GM21390 (cell line): ENCODE measurements around the gene DHX34.
"Not testable (repeated sequence)": the region's sequence is repeated elsewhere in the genome, so short reads cannot be mapped to it uniquely, and the experiment has no call there.

Experiments used
- ATAC-seq: cut with Tn5 transposase; IDR thresholded peaks from one replicate; pipeline ENCODE4 v1.9.1; 2021; ENCODE audit not compliant: unreplicated experiment

DHX34 gene

DNA sequence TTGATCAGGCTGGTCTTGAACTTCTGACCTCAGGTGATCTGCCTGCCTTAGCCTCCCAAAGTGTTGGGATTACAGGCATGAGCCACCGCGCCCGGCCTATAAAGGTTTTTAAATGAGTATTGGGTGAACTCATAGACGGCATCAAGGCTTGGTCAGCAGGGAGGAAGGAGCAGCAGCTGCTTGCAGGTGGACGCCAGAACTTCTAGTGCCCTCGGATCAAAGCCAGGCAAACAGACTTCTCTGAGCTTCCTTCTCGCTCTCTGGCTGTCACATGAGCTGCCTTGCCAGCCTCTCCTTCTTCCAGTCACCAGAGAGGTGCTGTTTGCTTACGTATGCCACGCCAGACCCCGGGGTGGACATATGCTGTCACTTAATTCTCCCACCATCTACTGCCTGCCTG lies 16.3 kb downstream of the DHX34 start:
- ATAC-seq: not testable (repeated sequence)

GRCh38 chr19:47370045-47370611 lies 21.0 kb downstream of the DHX34 start:
- no peak for ATAC-seq

DNA sequence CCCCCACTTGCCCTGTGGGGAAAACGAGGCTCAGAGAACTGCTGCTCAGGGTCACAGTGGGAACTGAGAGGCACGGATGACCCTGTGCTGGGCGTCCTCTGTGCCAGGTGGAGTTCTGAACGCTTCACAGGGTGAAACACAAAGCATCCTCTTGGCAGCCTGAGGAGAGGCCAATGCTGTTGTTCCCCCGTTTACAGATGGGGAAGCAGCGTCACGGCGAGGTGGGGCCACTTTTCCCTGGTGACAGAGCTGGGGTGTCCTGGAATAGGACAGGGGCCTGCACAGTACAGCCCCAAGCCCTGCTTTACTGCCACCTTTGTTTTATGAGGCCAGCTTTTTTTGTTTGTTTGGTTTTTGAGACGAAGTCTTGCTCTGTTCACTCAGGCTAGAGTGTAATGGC lies 22.1 kb downstream of the DHX34 start:
- ATAC-seq: no peak

DNA sequence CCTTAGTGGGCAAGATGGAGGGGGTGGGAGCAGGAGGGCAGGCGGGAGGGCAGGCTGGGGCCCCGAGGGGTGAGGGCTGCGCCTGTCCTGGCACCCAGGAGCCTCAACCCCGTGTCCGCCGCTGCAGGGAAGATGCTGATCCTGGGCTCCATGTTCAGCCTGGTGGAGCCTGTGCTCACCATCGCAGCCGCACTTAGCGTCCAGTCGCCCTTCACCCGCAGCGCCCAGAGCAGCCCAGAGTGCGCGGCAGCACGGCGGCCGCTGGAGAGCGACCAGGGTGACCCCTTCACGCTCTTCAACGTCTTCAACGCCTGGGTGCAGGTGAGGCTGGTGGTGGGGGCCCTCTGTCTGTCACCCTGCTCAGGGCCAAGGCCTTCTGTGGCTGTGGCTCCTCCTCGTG lies 23.5 kb downstream of the DHX34 start:
- ATAC-seq: no peak

DNA sequence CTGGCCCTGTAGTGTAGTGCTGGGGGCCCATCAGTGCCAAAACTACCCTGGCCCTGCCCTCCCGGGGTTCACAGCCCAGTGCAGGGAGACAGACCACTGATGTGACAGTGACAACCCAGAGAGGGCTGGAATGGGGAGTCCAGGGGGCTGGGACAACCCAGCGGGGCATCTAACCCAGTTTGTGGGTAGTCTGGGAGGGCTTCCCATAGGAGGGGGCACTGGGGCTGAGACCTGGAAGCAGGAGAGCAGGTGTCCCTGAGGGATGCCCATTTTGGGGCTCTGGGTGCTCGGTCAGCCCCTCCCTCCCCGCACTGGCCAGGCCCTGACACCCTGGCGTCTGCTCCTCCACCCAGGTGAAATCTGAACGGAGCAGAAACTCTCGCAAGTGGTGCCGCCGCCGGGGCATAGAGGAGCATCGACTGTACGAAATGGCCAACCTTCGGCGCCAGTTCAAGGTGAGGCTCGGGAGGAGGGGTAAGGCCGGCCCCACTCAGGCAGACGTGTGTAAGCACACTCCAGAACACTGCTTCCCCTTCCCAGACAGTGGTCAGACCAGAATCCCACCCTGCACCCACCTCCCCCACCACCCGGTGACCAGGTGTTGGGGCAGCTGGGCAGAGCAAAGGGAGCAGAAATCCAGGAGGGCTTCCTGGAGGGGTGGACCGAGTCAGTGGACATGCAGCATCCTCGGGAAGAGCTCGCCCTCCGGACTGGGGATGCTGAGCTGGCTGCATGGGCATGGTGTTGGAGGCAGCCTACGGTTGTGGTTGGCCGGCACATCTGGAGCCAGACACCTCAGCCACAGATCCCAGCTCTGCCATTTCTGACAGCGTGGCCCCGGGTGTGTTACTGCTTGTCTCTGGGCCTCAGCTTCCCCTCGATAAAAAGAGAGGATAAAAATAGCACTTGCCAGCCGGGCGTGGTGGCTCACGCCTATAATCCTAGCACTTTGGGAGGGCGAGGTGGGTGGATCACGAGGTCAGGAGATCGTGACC lies 24.4 kb downstream of the DHX34 start:
- ATAC-seq: no peak

DNA sequence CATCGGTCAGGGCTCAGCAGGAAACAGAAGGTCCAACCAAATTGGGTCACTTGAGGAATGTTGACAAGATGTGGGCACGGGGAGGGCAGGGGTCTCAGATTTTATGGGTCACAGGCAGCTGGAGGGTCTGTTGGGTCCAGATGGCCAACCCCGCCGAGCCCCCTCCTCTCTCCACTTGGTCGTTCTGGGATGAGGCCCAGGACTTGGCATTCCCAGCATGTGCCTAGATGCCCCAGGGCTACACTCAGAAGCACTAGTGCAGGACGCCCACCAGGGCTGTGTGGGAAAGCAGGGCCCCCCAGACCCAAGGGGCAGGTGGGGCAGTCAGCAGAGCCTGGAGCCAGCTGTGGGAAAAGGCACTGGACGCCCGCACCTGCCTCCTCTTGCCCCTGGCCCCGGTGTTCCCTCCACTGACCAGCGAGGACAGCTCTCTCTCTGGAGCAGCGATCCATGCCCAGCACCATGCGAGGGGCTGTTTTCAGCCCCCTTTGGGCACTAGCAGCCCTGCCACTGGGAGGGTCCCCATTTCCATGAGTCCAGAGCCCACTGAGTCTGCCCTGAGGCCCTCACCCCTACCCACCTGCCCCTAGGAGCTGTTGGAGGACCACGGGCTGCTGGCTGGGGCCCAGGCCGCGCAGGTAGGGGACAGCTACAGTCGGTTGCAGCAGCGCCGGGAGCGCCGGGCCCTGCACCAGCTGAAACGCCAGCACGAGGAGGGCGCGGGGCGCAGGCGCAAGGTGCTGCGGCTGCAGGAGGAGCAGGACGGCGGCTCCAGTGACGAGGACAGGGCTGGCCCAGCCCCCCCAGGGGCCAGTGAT lies 26.0 kb downstream of the DHX34 start:
- ATAC-seq: no peak

DNA sequence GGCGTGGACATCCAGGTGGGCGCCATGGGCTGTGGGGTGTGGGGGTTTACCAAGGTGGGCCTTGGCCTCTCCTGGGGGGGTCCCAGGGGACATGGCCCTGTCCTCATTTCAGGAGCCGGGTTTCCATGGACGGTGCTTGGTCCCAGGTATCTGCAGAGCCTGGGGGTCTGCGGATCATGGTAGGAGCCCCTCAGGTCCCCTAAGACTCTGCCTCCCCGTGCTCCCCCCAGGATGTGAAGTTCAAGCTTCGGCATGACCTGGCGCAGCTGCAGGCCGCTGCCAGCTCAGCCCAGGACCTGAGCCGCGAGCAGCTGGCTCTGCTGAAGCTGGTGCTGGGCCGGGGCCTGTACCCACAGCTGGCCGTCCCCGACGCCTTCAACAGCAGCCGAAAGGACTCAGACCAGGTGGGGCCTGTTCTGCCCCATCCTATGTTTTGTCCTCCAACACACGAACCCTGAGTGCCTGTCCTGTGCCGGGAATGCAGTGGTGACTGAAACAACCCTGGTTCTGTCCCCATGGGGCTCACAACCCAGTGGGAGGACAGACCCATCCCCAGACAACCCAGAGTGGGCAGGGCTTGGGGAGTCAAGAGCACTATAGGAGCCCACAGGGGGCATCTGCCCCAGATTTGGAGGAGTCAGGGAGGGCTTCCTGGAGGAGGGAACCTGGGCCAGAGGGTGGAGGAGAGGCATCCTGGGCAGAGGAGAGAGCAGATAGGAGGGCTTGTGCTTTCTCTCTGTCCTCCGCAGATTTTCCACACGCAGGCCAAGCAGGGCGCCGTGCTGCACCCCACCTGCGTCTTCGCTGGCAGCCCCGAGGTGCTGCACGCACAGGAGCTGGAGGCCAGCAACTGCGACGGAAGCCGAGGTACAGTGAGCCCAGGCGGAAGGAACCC lies 26.8 kb downstream of the DHX34 start:
- ATAC-seq: no peak

DNA sequence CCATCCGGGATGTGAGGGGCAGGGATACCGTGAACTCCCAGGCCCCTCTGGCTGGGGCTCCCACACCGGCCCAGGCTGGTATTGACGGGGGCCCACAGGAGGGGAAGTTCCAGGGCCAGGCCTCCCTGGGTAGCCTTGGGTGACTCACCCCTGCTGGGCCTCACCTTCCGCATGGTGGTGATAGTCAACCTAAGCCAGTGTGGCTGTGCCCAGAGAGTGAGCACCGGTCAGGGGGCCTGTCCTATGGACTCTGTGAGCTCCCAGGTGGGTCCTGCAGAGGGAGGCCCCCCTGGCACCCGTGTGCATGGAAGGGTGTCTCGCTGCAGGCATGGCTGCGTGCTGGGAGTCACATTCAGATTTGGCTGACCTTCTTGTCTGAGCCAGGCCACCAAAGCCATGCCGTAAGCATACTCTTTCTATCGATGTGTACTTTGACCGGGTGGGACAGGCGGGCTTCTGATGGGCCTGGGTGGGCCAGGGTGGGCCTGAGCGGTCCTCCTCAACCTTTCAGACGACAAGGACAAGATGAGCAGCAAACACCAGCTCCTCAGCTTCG lies 27.6 kb downstream of the DHX34 start:
- ATAC-seq: no peak

GRCh38 chr19:47377208-47377701 lies 28.1 kb downstream of the DHX34 start:
- ATAC-seq: no peak

GRCh38 chr19:47377801-47378200 lies 28.7 kb downstream of the DHX34 start:
- no peak for ATAC-seq

DNA sequence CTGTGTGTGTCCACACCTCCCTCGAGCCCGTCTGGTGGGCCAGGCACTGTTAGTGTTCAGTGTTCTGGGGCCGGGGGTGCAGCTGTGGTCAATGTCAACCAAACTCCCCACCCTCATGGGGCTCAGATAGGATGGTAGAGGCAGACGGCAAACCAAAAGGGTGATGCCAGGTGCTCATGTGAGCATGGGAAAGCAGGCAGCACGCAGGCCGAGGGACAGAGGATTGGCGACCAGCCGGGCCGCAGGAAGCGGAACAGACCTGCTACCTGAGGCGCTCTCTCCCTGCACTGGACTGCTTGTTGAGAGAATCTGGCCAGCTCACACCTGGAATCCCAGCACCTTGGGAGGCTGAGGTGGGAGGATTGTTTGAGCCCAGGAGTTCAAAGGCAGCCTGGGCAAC lies 29.1 kb downstream of the DHX34 start:
- ATAC-seq: no peak

DNA sequence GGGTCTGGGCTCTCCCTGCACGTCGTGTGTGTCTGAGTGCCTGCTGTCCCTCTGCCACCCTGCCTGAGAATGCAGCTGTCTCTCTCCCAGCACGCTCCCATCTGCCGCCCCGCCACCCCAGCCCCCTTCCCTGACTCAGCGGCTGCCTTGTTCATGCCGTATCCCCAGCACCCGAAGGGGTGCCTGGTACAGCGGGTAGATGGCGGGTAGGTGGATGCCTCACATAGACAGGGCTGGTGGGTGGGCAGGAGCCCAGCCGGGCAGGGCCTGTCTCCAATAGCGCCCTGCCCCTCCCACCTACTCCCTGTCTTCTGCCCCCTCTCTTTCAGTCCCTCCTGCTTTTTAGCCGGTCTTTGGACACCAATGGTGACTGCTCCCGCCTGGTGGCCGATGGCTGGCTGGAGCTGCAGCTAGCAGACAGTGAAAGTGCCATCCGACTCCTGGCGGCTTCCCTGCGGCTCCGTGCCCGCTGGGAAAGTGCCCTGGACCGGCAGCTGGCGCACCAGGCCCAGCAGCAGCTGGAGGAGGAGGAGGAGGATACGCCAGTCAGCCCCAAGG lies 30.3 kb downstream of the DHX34 start:
- no peak for ATAC-seq

DNA sequence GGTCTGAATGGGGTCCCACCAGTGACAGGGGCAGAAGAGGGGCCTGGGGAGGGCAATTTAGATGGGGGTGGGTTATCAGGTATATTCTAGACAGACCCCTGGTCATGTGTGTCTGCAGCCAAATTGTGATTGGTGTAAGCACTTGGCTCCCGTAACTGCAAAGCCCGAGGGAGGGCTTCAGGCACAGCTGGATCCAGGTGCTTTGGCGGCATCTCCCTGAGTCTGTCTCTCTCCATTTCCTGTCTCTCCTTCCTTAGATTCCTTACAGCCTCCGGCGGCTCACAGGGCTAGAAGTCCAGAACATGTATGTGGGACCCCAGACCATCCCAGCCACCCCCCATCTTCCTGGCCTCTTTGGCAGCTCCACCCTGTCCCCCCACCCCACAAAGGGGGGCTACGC lies 31.4 kb downstream of the DHX34 start:
- no peak for ATAC-seq

DNA sequence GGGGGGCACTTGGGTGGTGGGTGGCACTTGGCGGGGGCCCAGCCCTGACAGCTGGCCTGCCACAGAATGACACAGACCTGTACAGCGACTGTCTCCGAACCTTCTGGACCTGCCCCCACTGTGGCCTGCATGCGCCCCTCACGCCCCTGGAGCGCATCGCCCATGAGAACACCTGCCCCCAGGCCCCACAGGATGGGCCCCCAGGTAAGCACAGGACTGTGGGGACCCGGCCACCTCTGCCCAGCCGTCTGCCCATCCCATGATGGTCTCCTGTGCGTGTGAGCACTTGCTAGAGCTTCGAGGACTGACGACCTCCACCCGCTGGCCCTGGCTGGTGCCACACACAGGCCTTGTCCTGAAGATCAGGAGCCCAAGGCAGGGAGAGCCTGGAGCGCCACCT lies 32.0 kb downstream of the DHX34 start:
- ATAC-seq: no peak

DNA sequence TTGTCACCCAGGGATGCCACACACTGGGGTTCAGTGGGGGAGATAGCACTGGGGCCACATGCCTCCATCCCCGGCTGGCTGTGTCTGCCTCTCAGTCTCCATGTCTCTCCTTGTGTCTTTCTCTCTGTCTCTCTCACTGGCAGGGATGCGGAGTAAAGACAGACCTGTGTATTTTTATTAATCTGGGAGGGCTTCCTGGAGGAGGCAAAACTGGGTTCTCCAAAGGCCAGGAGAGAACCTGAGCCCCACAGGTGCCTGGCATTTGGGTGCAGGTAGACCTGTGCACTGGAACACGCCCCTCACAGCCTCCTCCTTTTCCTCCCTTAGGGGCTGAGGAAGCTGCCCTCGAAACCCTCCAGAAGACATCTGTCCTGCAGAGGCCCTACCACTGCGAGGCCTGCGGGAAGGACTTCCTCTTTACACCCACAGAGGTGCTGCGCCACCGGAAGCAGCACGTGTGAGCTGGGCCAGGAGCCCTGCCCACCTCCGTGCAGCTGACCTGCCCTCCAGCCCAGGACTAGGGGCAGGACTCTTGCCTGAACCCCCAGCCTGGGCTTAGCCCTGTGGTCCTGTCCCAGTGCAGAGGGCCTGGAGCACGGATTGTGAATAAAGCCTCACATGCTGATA lies 32.7 kb downstream of the DHX34 start:
- no peak for ATAC-seq

GRCh38 chr19:47383890-47384289 lies 34.8 kb downstream of the DHX34 start:
- ATAC-seq: not testable (repeated sequence)

- not testable (repeated sequence) for ATAC-seq
These were observed 35.4 kb downstream of the DHX34 start for GRCh38 chr19:47384533-47384932.

- ATAC-seq: not testable (repeated sequence)
These were observed 37.5 kb downstream of the DHX34 start for GRCh38 chr19:47386582-47386981.

DNA sequence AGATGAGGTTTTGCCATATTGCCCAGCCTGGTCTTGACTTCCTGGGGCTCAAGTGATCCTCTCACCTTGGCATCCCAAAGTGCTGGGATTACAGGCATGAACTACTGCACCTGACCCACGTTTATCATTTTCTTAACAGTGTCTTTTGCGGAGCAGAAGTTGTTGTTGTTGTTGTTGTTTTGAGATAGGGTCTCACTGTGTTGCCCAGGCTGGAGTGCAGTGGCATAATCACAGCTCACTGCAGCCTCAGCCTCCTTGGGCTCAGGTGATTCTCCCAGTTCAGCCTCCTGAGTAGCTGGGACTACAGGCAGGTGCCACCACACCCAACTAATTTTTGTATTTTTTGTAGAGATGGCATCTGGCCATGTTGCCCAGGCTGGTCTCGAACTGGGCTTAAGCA lies 38.5 kb downstream of the DHX34 start:
- not testable (repeated sequence) for ATAC-seq
